Kidney (tissue), 14 donors: Measurements from ENCODE around the gene LUC7L3. TPM values are rescaled to one million over a fixed set of nuclear protein-coding genes. Genes with fewer than 3 reads are reported as not detected.

ENCODE experiments used
- DNase-seq, 5 donors: peaks; one replicate each; pipeline ENCODE4 v3.0.0-alpha.2; 2013 to 2020
- FAIRE-seq: peaks from 2 replicates; lab custom pipeline; 2012; peaks lifted over from hg19 to GRCh38; lab: Jason Lieb, UNC
- H3K27ac ChIP-seq, 2 donors: one replicate each; pipeline ENCODE4 v1.7.0; 2013; ENCODE audit warnings: low read depth in 2 of 2, low read length in 2 of 2, inconsistent platforms in 1 of 2
- H3K27me3 ChIP-seq: one replicate; pipeline ENCODE4 v1.7.1; 2013; ENCODE audit warnings: low read length, inconsistent platforms; ENCODE audit not compliant: control insufficient read depth, insufficient read depth
- H3K36me3 ChIP-seq, 3 donors: one replicate each; pipeline versions ENCODE4 v1.7.0 to v1.7.1; 2013; ENCODE audit warnings: low read length in 3 of 3, control low read depth in 1 of 3, inconsistent platforms in 1 of 3; ENCODE audit not compliant: insufficient read depth in 3 of 3, control insufficient read depth in 2 of 3
- H3K4me1 ChIP-seq, 3 donors: one replicate each; pipeline versions ENCODE4 v1.7.0 to v1.7.1; 2013; ENCODE audit warnings: low read length in 3 of 3, inconsistent platforms in 1 of 3, low read depth in 1 of 3; ENCODE audit not compliant: control insufficient read depth in 2 of 3, insufficient read depth in 2 of 3
- H3K4me3 ChIP-seq, 3 donors: one replicate each; pipeline versions ENCODE4 v1.7.0 to v1.8.1; 2013; ENCODE audit warnings: low read length in 3 of 3, control low read depth in 1 of 3, inconsistent platforms in 1 of 3
- H3K9ac ChIP-seq, 3 donors: one replicate each; pipeline versions ENCODE4 v1.7.0 to v1.7.1; 2013; ENCODE audit warnings: low read length in 3 of 3, control low read depth in 1 of 3, inconsistent platforms in 1 of 3
- H3K9me3 ChIP-seq, 3 donors: one replicate each; pipeline versions ENCODE4 v1.7.0 to v1.7.1; 2013; ENCODE audit warnings: low read length in 3 of 3, control low read depth in 1 of 3, inconsistent platforms in 1 of 3; ENCODE audit not compliant: control insufficient read depth in 2 of 3, insufficient read depth in 1 of 3
- intact Hi-C: fragments of 100-400 bp; cut with DNase I; formaldehyde crosslinking; loops from one replicate; pipeline ENCODE4 v1.11.1; 2022
- polyA plus RNA-seq: library from polyadenylated mRNA; stranded (reverse); fragments of 350-450 nt; fragmentation: Illumina TruSeq; extraction: RNeasy Lipid Tissue Mini Kit (QIAGEN cat#74804); gene quantifications from one replicate; pipeline ENCODE4 v1.2.3, GENCODE V29; 2014; ENCODE audit warnings: low read depth, low replicate concordance; ENCODE audit not compliant: insufficient read depth
- total RNA-seq: library from RNA; stranded (reverse); fragmentation: NEBNext Ultra II Directional; extraction: Animal tissue kit (Norgen Biotek cat#: 25700); gene quantifications from one replicate; pipeline ENCODE4 v1.2.1, GENCODE V29; 2021
- TF ChIP-seq, protein P1 (sequence below): IDR thresholded peaks from 3 replicates; pipeline ENCODE4 v1.5.1; 2012; ENCODE audit warnings: mild to moderate bottlenecking, moderate library complexity, borderline replicate concordance; ENCODE audit not compliant: insufficient read depth; ENCODE audit errors: extremely low read depth
- donor health status: control.
- donor health status: control.
- donor health status: control.
- donor health status: control.
- donor health status: control.
- donor health status: DM: yes; HTN: yes; CAD: no.
- donor health status: Normal renal cell carcinoma (clear cell type).

LUC7L3 gene
- total and polyA plus RNA-seq, 2 donors from 2014 or later, result 74.3 to 91.9 TPM

DNA sequence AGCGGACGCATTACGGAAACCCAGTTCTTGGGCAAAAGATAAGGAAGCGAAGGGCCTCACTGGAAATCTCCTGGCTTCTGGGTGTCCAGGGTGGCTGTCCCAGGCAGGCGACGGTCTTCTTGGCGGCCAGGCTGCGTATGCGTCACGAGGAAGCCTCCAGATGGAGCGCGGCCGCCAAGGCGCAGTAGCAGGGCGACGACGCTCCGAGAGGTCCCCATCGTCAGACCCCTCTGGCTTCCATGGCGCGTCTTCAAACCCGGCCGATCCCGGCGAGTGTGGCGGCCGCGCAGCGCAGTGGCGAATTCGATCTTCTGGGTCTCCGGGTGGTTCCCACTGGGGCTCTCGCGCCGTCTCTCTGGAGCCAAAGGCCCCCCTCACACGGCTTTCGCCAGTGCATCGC lies 61.8 kb downstream of the LUC7L3 start:
- intact Hi-C loops, result loop anchor here (5.0 kb wide), 1 partner anchor 61 kb away; no protein-coding TSS in a partner anchor
- no peaks in the 10 kb centered on the region for H3K4me1 ChIP-seq
- no peaks in the 10 kb centered on the region for H3K9me3 ChIP-seq
- no peak overlapping the region for H3K27ac ChIP-seq
- no peak for FAIRE-seq
- no peak overlapping the region for H3K4me3 ChIP-seq
- H3K27me3 ChIP-seq, result no peaks in the 10 kb centered on the region
- no peak for DNase-seq
- no peaks in the 10 kb centered on the region for H3K36me3 ChIP-seq
- TF ChIP-seq, protein P1, sequence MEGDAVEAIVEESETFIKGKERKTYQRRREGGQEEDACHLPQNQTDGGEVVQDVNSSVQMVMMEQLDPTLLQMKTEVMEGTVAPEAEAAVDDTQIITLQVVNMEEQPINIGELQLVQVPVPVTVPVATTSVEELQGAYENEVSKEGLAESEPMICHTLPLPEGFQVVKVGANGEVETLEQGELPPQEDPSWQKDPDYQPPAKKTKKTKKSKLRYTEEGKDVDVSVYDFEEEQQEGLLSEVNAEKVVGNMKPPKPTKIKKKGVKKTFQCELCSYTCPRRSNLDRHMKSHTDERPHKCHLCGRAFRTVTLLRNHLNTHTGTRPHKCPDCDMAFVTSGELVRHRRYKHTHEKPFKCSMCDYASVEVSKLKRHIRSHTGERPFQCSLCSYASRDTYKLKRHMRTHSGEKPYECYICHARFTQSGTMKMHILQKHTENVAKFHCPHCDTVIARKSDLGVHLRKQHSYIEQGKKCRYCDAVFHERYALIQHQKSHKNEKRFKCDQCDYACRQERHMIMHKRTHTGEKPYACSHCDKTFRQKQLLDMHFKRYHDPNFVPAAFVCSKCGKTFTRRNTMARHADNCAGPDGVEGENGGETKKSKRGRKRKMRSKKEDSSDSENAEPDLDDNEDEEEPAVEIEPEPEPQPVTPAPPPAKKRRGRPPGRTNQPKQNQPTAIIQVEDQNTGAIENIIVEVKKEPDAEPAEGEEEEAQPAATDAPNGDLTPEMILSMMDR, result no peak
- H3K9ac ChIP-seq, result no peak overlapping the region

DNA sequence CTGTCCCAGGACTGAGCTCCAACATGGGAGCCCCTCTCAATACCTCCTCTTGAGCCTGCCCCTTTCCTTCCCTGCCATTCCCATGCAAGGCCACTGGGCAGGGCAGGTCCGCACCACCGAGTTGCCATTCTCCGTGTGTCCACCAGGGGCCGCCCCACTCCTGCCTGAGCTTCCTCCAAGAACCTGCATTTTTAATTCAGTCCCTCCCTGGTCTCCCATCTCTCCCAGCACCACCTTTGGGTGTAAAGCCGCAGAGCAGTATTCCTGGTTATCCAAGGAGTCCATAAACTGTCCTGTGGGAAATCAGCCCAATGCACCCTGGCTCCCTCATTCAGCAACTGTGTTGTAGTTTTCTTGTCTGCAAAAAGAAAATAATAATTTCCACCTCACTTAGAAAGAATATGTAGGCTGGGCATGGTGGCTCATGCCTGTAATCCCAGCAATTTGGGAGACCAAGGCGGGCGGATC lies 63.8 kb downstream of the LUC7L3 start:
- intact Hi-C loops, result loop anchor here (5.0 kb wide), 1 partner anchor 59 kb away; no protein-coding TSS in a partner anchor
- Histone ChIP-seq H3K27ac (no peak overlapping the region), H3K9ac (no peak overlapping the region), H3K27me3 (no peaks in the 10 kb centered on the region), H3K4me1 (no peaks in the 10 kb centered on the region), H3K4me3 (no peak overlapping the region), H3K36me3 (no peaks in the 10 kb centered on the region), H3K9me3 (no peaks in the 10 kb centered on the region)
- DNase-seq, result peak; percentile 91 to 94 (median 93)
- no peak for FAIRE-seq
- TF ChIP-seq, protein P1, result peak; percentile 100

DNA sequence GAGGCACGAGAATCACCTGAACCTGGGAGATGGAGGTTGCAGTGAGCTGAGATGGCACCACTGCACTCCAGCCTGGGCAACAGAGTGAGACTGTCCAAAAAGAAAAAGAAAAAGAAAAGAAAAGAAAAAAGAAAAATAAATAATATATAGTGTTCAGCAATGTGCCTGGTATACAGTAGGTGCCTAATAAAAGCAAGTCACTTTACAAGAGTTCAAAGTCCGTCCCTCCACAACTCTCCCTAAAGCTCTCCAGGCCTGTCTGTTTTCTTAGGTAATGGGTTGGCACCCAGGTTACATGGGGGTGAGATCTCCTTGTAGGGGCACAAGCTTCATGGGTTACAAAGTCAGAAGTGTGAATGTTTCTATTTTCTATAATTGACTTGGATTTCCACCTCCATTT lies 64.5 kb downstream of the LUC7L3 start:
- H3K27ac ChIP-seq, result no peak overlapping the region
- H3K4me3 ChIP-seq, result no peak overlapping the region
- H3K9me3 ChIP-seq, result no peaks in the 10 kb centered on the region
- DNase-seq (no peak), FAIRE-seq (no peak)
- H3K9ac ChIP-seq, result no peak overlapping the region
- no peaks in the 10 kb centered on the region for H3K27me3 ChIP-seq
- TF ChIP-seq, protein P1, result no peak
- no peaks in the 10 kb centered on the region for H3K4me1 ChIP-seq
- H3K36me3 ChIP-seq, result no peaks in the 10 kb centered on the region
- intact Hi-C loops, result loop anchor here (5.0 kb wide), 1 partner anchor 58 kb away; no protein-coding TSS in a partner anchor

DNA sequence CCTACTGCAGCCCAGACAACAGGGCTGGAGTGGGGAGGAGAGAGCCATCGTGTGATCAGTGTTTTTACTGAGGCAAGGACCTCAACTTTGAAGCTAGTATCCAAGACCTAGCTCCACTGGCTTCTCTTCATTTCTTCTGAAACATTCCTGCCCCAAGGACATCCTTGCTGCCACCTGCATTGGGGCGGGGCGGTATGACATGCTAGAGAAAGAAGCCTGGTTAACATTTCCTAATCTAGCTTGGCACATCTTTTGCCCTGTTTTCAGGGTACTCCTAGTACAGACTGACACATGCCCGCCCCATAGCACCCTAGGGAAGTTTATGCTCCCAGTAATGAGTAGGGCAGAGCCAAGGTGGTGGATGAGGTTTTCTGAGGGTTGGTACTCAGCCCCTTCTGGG lies 65.7 kb downstream of the LUC7L3 start:
- no peak overlapping the region for H3K4me3 ChIP-seq
- H3K27me3 ChIP-seq, result no peaks in the 10 kb centered on the region
- no peak overlapping the region for H3K9ac ChIP-seq
- FAIRE-seq (no peak), DNase-seq (no peak)
- TF ChIP-seq, protein P1, result no peak
- no peak overlapping the region for H3K27ac ChIP-seq
- no peaks in the 10 kb centered on the region for H3K9me3 ChIP-seq
- intact Hi-C loops, result no loop called here
- no peaks in the 10 kb centered on the region for H3K36me3 ChIP-seq
- no peaks in the 10 kb centered on the region for H3K4me1 ChIP-seq
